HepG2 (cell line): Measurements from ENCODE around the gene EXOC6B. TPM values are rescaled to one million over a fixed set of nuclear protein-coding genes. Genes with fewer than 3 reads are reported as not detected.
A peak's percentile ranks its signal among the peaks of the same experiment; 100 is the strongest.
"Not testable (repeated sequence)": the region's sequence is repeated elsewhere in the genome, so short reads cannot be mapped to it uniquely, and the experiment has no call there.

Source experiments
- ATAC-seq: fragments of 200-7000 bp; cut with Tn5 transposase; 3 replicates; pipeline ENCODE4 v1.9.1; 2020; ENCODE audit warnings: mild to moderate bottlenecking, moderate library complexity
- BruUV-seq: library from RNA; stranded (reverse); fragments of 400-500 nt; replicated peaks from 2 replicates; lab custom pipeline; 2021; lab: Mats Ljungman, UMichigan
- CTCF ChIA-PET: fragments of 300-600 bp; formaldehyde crosslinking; extraction: SDS; loops from one replicate; lab custom pipeline; 2021; ENCODE audit warnings: low total read pairs, inconsistent platforms, low intra/inter-chr PET ratio; lab: Yijun Ruan, JAX
- POLR2A ChIA-PET: fragments of 350-600 bp; sonication (Branson Sonifier 250); formaldehyde crosslinking; loops from one replicate; lab custom pipeline; 2020; ENCODE audit warnings: antibody characterized with exemption, inconsistent platforms; lab: Yijun Ruan, JAX
- DNase-seq: peaks from one replicate; pipeline ENCODE4 v3.0.0-alpha.2; 2015; ENCODE audit warnings: low spot score
- FAIRE-seq: peaks from 3 replicates; lab custom pipeline; 2011; peaks lifted over from hg19 to GRCh38; lab: Jason Lieb, UNC
- H2AFZ ChIP-seq: one replicate; pipeline ENCODE4 v1.6.1; 2011; ENCODE audit warnings: low read length, inconsistent platforms
- H3K27ac ChIP-seq: fragments of 300-600 bp; 3 replicates; pipeline ENCODE4 v1.8.0; 2011; ENCODE audit warnings: mixed run types, mild to moderate bottlenecking, mixed read lengths, low read length, inconsistent platforms; ENCODE audit not compliant: insufficient read depth; ENCODE audit errors: extremely low read length
- H3K27me3 ChIP-seq, 2 experiments: fragments of 200-600 bp in 1 of 2; 2 replicates in 1 of 2; 3 replicates in 1 of 2; pipeline versions ENCODE4 v1.6.0 to v1.8.0; 2011; ENCODE audit warnings: low read length in 2 of 2, mild to moderate bottlenecking in 2 of 2, moderate library complexity in 2 of 2, inconsistent platforms in 1 of 2; ENCODE audit not compliant: insufficient read depth in 2 of 2, control insufficient read depth in 1 of 2
- H3K36me3 ChIP-seq, 2 experiments: fragments of 200-600 bp in 1 of 2; replicated peaks in 1 of 2; 2 replicates in 1 of 2; 3 replicates in 1 of 2; pipeline versions ENCODE4 v1.5.1 to v1.8.0; 2011; ENCODE audit warnings: low read length in 2 of 2, inconsistent platforms in 1 of 2; ENCODE audit not compliant: insufficient read depth in 2 of 2, control insufficient read depth in 1 of 2
- H3K4me1 ChIP-seq: 2 replicates; pipeline ENCODE4 v1.5.1; 2012; ENCODE audit warnings: low read length, inconsistent platforms; ENCODE audit not compliant: insufficient read depth
- H3K4me2 ChIP-seq: 2 replicates; pipeline ENCODE4 v1.6.0; 2011; ENCODE audit warnings: low read depth, low read length, inconsistent platforms
- H3K4me3 ChIP-seq, 3 experiments: fragments of 200-600 bp in 1 of 3; sonication (generic), shearing (Covaris generic) in 1 of 3; replicated peaks in 1 of 3; 2 replicates each; pipeline ENCODE4 v1.5.1; 2011 to 2016; ENCODE audit warnings: low read length in 3 of 3, inconsistent platforms in 2 of 3, low read depth in 2 of 3, mild to moderate bottlenecking in 2 of 3, control low read depth in 1 of 3, mixed read lengths in 1 of 3; ENCODE audit not compliant: insufficient read depth in 1 of 3
- H3K79me2 ChIP-seq: one replicate; pipeline ENCODE4 v1.6.1; 2011; ENCODE audit warnings: low read length, inconsistent platforms; ENCODE audit not compliant: insufficient read depth
- H3K9ac ChIP-seq: 2 replicates; pipeline ENCODE4 v1.6.0; 2011; ENCODE audit warnings: mild to moderate bottlenecking, low read depth, low read length, inconsistent platforms; ENCODE audit not compliant: insufficient read depth
- H3K9me3 ChIP-seq: 2 replicates; pipeline ENCODE4 v1.5.1; 2012; ENCODE audit warnings: mild to moderate bottlenecking, low read length
- H4K20me1 ChIP-seq: 2 replicates; pipeline ENCODE4 v1.6.0; 2011; ENCODE audit warnings: inconsistent platforms, mild to moderate bottlenecking, low read length, moderate library complexity; ENCODE audit not compliant: insufficient read depth
- AHR ChIP-seq: IDR thresholded peaks from 2 replicates; pipeline ENCODE4 v1.6.1; 2018; ENCODE audit warnings: missing genetic modification reagents, missing compliant biosample characterization
- ASH2L ChIP-seq: fragments of 300-600, 200-600 bp; sonication (generic); IDR thresholded peaks from 2 replicates; pipeline ENCODE4 v1.7.0; 2017; ENCODE audit warnings: low read depth, mild to moderate bottlenecking, moderate library complexity, mixed read lengths, low read length; ENCODE audit not compliant: insufficient read length
- MTF2 ChIP-seq: sonication (generic); formaldehyde crosslinking; IDR thresholded peaks from 2 replicates; pipeline ENCODE4 v1.5.0; 2020; ENCODE audit warnings: missing genetic modification reagents, borderline replicate concordance
- NFKB2 ChIP-seq: sonication (generic); formaldehyde crosslinking; IDR thresholded peaks from 2 replicates; pipeline ENCODE4 v1.4.0; 2020; ENCODE audit warnings: missing genetic modification reagents, borderline replicate concordance
- SAP130 ChIP-seq: IDR thresholded peaks from 2 replicates; pipeline ENCODE4 v1.6.1; 2016; ENCODE audit warnings: low read depth
- SETDB1 ChIP-seq: sonication (generic); formaldehyde crosslinking; IDR thresholded peaks from 2 replicates; pipeline ENCODE4 v1.5.1; 2020; ENCODE audit warnings: missing genetic modification reagents, mild to moderate bottlenecking, borderline replicate concordance
- TOPORS ChIP-seq: sonication (generic); formaldehyde crosslinking; IDR thresholded peaks from 2 replicates; pipeline ENCODE4 v1.8.0; 2023; ENCODE audit warnings: mild to moderate bottlenecking, missing genetic modification reagents
- U2AF2 ChIP-seq: fragments of 200-400 bp; formaldehyde crosslinking; IDR thresholded peaks from 2 replicates; pipeline ENCODE4 v1.6.1; 2017; ENCODE audit warnings: low read depth, mild to moderate bottlenecking, low read length
- WGBS: methylation state at CpG from one replicate; pipeline ENCODE4 v1.1.6; 2017; ENCODE audit warnings: low lambda C conversion rate; 5-methylcytosine and 5-hydroxymethylcytosine counted together
- in situ Hi-C: cut with HindIII; loops from 2 replicates; pipeline ENCODE4 v1.10.0; 2017; ENCODE audit warnings: low pct_unique_long_range_greater_than_20kb; ENCODE audit not compliant: extremely low pct_ligation_motif_present
- intact Hi-C: fragments of 100-400 bp; cut with micrococcal nuclease; formaldehyde crosslinking; loops from one replicate; pipeline ENCODE4 v1.10.0; 2022; ENCODE audit not compliant: unreplicated experiment
- polyA plus RNA-seq, 8 experiments: library from polyadenylated mRNA; depleted of rRNA in 3 of 8; stranded (reverse) in 7 of 8; unstranded in 1 of 8; fragments of >200 nt; fragmentation: Illumina TruSeq in 4 of 8; extraction: Trizol in 4 of 8; gene quantifications; 2 replicates each; pipeline versions ENCODE4 v1.2.1 to v1.2.3, GENCODE V29; 2011 to 2016; ENCODE audit warnings: low read depth in 4 of 8, missing spikeins in 1 of 8, mixed read lengths in 1 of 8; ENCODE audit not compliant: insufficient read depth in 1 of 8
- total RNA-seq, 5 experiments: library from RNA; depleted of rRNA; stranded (reverse); fragments of >200 nt; fragmentation: Illumina TruSeq; extraction: Trizol; gene quantifications; 2 replicates each; pipeline ENCODE4 v1.2.3, GENCODE V29; 2016; ENCODE audit warnings: low read depth in 1 of 5
- TF ChIP-seq, protein P1 (sequence below): fragments of 450-650 bp; IDR thresholded peaks from 2 replicates; pipeline ENCODE4 v1.6.1; 2016
- TF ChIP-seq, protein P2 (sequence below): sonication (generic); formaldehyde crosslinking; IDR thresholded peaks from 2 replicates; pipeline ENCODE4 v1.4.0; 2020; ENCODE audit warnings: missing genetic modification reagents
- TF ChIP-seq, protein P3 (sequence below): sonication (generic); formaldehyde crosslinking; IDR thresholded peaks from 2 replicates; pipeline ENCODE4 v1.4.0; 2020; ENCODE audit warnings: missing genetic modification reagents

Gene EXOC6B
- total and polyA plus RNA-seq, 2 of the 13 experiments (the other 11 are each of a cell fraction or from before 2014, with no cell fraction given): 9.1 to 15.9 TPM

DNA sequence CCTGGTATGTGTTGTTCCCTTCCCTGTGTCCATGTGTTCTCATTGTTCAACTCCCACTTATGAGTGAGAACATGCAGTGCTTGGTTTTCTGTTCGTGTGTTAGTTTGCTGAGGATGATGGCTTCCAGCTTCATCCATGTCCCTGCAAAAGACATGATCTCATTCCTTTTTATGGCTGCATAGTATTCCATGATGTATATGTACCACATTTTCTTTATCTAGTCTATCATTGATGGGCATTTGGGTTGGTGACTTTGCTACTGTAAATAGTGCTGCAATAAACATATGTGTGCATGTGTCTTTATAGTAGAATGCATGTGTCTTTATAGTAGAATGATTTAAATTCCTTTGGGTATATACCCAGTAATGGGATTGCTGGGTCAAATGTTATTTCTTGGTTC lies 341.2 kb downstream of the EXOC6B start:
- H2AFZ ChIP-seq, ATAC-seq, CTCF ChIA-PET, H3K27me3 ChIP-seq, POLR2A ChIA-PET, H3K79me2 ChIP-seq, H3K27ac ChIP-seq, H3K4me1 ChIP-seq: not testable (repeated sequence)
- TF ChIP-seq, protein P1, sequence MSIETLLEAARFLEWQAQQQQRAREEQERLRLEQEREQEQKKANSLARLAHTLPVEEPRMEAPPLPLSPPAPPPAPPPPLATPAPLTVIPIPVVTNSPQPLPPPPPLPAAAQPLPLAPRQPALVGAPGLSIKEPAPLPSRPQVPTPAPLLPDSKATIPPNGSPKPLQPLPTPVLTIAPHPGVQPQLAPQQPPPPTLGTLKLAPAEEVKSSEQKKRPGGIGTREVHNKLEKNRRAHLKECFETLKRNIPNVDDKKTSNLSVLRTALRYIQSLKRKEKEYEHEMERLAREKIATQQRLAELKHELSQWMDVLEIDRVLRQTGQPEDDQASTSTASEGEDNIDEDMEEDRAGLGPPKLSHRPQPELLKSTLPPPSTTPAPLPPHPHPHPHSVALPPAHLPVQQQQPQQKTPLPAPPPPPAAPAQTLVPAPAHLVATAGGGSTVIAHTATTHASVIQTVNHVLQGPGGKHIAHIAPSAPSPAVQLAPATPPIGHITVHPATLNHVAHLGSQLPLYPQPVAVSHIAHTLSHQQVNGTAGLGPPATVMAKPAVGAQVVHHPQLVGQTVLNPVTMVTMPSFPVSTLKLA: peak; percentile 53
- TF ChIP-seq, all 625 proteins: peak for 1; not testable (repeated sequence) for 624
- in situ Hi-C loops, H3K4me3 ChIP-seq, DNase-seq, H3K36me3 ChIP-seq, H3K9me3 ChIP-seq, H4K20me1 ChIP-seq, FAIRE-seq, H3K9ac ChIP-seq, H3K4me2 ChIP-seq, BruUV-seq, intact Hi-C loops: not testable (repeated sequence)
- WGBS: 94% methylated on average over 1 of the region's 1 CpG

DNA sequence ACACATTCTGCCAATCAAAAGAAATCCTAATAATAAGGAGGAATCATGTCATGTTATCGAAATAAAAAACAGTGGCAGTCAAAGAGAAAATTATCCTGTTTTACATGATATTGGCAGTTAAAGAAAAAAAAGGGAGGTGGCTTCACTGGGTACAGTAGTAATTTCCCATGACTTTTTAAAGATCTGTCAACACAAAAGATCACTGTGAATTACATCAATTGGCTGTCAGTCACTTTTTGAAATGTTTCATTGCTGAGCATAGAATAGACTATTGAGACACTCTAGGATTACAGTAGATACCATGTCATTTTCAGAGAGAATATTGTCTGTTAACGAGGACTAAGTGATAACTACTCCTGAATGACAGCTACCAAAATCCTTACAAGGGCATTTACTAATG lies 342.5 kb downstream of the EXOC6B start:
- no TSS peak for BruUV-seq
- H3K9me3 ChIP-seq: no peaks in the 10 kb centered on the region
- 93% methylated on average over 2 of the region's 2 CpGs for WGBS
- H3K9ac ChIP-seq: no peak overlapping the region
- H3K27ac ChIP-seq: no peak overlapping the region
- in situ Hi-C loops (no loop called here), intact Hi-C loops (no loop called here)
- ChIA-PET POLR2A (no interaction called here), CTCF (no interaction called here)
- H3K79me2 ChIP-seq: no peaks in the 10 kb centered on the region
- H4K20me1 ChIP-seq: no peaks in the 10 kb centered on the region
- no peak overlapping the region for H3K4me2 ChIP-seq
- no peak overlapping the region for H2AFZ ChIP-seq
- H3K4me1 ChIP-seq: peaks cover 5% of the 10 kb centered on the region
- no peak for FAIRE-seq
- no peak for DNase-seq
- H3K36me3 ChIP-seq: no peaks in the 10 kb centered on the region; a peak in 1 of 5 replicates
- H3K4me3 ChIP-seq: no peak overlapping the region
- ATAC-seq: no peak
- H3K27me3 ChIP-seq: no peaks in the 10 kb centered on the region
- TF ChIP-seq, protein P2, sequence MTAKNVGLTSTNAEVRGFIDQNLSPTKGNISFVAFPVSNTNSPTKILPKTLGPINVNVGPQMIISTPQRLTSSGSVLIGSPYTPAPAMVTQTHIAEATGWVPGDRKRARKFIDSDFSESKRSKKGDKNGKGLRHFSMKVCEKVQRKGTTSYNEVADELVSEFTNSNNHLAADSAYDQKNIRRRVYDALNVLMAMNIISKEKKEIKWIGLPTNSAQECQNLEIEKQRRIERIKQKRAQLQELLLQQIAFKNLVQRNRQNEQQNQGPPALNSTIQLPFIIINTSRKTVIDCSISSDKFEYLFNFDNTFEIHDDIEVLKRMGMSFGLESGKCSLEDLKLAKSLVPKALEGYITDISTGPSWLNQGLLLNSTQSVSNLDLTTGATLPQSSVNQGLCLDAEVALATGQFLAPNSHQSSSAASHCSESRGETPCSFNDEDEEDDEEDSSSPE: no peak
- no peak for TF ChIP-seq SAP130
- no peak for TF ChIP-seq NFKB2
- TF ChIP-seq ASH2L: no peak
- TF ChIP-seq, protein P3, sequence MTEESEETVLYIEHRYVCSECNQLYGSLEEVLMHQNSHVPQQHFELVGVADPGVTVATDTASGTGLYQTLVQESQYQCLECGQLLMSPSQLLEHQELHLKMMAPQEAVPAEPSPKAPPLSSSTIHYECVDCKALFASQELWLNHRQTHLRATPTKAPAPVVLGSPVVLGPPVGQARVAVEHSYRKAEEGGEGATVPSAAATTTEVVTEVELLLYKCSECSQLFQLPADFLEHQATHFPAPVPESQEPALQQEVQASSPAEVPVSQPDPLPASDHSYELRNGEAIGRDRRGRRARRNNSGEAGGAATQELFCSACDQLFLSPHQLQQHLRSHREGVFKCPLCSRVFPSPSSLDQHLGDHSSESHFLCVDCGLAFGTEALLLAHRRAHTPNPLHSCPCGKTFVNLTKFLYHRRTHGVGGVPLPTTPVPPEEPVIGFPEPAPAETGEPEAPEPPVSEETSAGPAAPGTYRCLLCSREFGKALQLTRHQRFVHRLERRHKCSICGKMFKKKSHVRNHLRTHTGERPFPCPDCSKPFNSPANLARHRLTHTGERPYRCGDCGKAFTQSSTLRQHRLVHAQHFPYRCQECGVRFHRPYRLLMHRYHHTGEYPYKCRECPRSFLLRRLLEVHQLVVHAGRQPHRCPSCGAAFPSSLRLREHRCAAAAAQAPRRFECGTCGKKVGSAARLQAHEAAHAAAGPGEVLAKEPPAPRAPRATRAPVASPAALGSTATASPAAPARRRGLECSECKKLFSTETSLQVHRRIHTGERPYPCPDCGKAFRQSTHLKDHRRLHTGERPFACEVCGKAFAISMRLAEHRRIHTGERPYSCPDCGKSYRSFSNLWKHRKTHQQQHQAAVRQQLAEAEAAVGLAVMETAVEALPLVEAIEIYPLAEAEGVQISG (CRISPR knock-in tag): no peak
- no peak for TF ChIP-seq MTF2
- no peak for TF ChIP-seq U2AF2
- TF ChIP-seq AHR: no peak
- no peak for TF ChIP-seq SETDB1 (CRISPR knock-in tag)
- no peak for TF ChIP-seq TOPORS
